Stomach smooth muscle (tissue), 2 donors: ENCODE measurements around the gene TPPP.

Experiments
- H3K27ac ChIP-seq: one replicate; pipeline ENCODE4 v1.7.0; 2013; ENCODE audit warnings: mild to moderate bottlenecking, low read length, inconsistent platforms
- H3K27me3 ChIP-seq, 2 donors: one replicate each; pipeline ENCODE4 v1.7.0; 2013; ENCODE audit warnings: low read length in 2 of 2; ENCODE audit not compliant: insufficient read depth in 2 of 2, control insufficient read depth in 1 of 2
- H3K36me3 ChIP-seq, 2 donors: one replicate each; pipeline ENCODE4 v1.7.0; 2013; ENCODE audit warnings: low read length in 2 of 2; ENCODE audit not compliant: control insufficient read depth in 2 of 2, insufficient read depth in 2 of 2
- H3K4me1 ChIP-seq: one replicate; pipeline ENCODE4 v1.7.0; 2013; ENCODE audit warnings: low read length; ENCODE audit not compliant: control insufficient read depth, insufficient read depth
- H3K4me3 ChIP-seq, 2 donors: one replicate each; pipeline ENCODE4 v1.7.0; 2013; ENCODE audit warnings: low read length in 2 of 2
- H3K9ac ChIP-seq, 2 donors: one replicate each; pipeline ENCODE4 v1.7.0; 2013; ENCODE audit warnings: low read length in 2 of 2, mild to moderate bottlenecking in 1 of 2
- H3K9me3 ChIP-seq, 2 donors: one replicate each; pipeline ENCODE4 v1.7.0; 2013; ENCODE audit warnings: low read length in 2 of 2; ENCODE audit not compliant: control insufficient read depth in 2 of 2
- donor health status: healthy.
- donor health status: Pancreatic carcinoma.

Gene TPPP

DNA sequence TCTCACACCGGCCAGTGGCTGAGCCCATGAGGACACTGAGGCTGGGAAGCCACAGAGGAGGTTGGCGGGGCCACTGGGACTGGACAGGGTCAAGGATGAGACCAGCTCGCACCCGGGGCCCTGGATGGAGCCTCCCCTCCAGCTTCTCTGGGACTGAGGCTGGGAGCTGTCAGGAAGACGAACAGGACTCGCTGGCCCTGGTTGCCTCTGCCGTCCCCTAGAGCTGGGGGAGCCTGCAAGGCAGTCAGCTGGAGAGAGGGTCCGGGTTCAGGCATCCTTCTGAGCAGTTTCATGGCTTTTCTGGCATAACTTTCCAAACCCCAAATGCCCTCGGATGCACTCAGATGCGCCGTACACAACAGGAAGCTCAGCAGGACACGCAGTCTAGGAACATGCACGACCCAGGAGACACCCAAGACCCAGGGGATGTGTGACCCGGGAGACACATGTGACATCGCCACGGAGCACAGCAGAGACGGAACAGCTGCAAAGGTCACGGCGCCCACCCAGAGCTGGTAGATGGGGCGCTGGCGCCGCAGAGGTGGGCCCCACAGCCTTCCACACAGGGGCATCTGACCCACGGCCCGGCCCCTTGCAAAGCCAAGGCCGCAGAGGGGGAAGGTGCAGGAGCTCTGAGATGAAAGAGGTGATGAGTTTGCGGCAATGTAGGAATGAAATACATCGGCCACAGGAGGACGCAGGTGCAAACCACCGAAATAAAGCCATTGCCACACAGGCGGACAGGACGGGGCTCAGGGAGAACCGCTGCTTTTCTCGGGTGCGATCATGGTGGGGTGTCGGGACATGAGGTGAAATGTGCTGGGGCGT lies 17.1 kb downstream of the TPPP start:
- H3K36me3 ChIP-seq: peaks cover 5% of the 10 kb centered on the region in 2 donors
- H3K4me3 ChIP-seq: no peak overlapping the region
- no peaks in the 10 kb centered on the region for H3K9me3 ChIP-seq
- no peak overlapping the region for H3K27ac ChIP-seq
- H3K27me3 ChIP-seq: no peaks in the 10 kb centered on the region
- no peak overlapping the region for H3K9ac ChIP-seq
- H3K4me1 ChIP-seq: peaks cover 72% of the 10 kb centered on the region

DNA sequence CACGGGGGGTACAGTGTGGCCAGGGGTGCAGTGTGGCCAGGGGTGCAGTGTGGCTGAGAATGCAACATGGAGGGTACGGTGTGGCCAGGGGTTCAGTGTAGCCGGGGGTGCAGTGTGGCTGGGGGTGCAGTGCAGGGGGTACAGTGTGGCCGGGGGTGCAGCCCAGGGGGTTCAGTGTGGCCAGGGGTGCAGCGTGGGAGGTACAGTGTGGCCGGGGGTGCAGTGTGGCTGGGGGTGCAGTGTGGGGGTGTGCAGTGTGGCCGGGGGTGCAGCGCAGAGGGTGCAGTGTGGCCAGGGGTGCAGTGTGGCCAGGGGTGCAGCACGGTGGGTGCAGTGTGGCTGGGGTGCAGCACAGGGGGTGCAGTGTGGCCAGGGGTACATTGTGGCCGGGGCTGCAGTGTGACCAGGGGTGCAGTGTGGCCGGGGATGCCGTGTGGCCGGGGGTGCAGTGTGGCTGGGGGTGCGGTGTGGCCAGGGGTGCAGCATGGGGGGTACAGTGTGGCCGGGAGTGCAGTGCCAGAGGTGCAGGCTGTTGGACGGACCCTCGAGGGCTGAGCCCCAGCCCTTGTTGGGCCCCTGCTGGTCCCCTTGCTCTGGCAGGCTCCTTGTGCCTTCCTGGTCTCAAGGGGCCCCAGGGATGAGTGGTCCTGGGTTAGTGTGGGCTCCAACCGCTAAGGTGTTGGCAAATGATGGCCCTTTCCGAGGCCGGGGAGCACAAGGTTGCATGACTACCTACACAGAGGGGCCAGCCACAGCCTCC lies 17.9 kb downstream of the TPPP start:
- Histone ChIP-seq H3K27ac (peak overlapping the region; percentile 66), H3K9me3 (no peaks in the 10 kb centered on the region), H3K4me3 (no peak overlapping the region), H3K27me3 (no peaks in the 10 kb centered on the region), H3K9ac (no peak overlapping the region), H3K36me3 (peaks cover 5% of the 10 kb centered on the region in 2 donors), H3K4me1 (peaks cover 74% of the 10 kb centered on the region)

DNA sequence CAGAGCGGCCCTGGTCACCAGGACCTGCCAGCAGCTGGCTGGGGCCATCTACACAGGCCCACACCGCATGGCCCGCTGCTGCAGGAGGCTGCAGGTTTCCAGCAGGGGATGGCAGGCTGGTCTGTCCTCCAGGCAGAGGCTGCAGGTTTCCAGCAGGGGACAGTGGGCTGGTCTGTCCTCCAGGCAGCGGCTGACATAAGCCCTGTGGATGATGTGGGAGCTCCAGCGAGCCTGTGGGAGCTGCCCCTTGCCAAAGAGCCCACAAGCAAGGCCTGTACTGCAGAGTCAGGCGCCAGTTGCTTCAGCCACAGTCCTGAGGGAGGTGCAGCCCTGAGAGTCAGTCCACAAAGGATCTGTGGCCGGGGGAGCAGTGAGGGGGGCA lies 18.5 kb downstream of the TPPP start:
- no peak overlapping the region for H3K9ac ChIP-seq
- H3K36me3 ChIP-seq: peaks cover 5% of the 10 kb centered on the region in 2 donors
- H3K9me3 ChIP-seq: no peaks in the 10 kb centered on the region
- H3K4me3 ChIP-seq: peak overlapping the region in 1 of 2 donors; percentile 49
- peaks cover 78% of the 10 kb centered on the region for H3K4me1 ChIP-seq
- no peaks in the 10 kb centered on the region for H3K27me3 ChIP-seq
- H3K27ac ChIP-seq: peak overlapping the region; percentile 66

DNA sequence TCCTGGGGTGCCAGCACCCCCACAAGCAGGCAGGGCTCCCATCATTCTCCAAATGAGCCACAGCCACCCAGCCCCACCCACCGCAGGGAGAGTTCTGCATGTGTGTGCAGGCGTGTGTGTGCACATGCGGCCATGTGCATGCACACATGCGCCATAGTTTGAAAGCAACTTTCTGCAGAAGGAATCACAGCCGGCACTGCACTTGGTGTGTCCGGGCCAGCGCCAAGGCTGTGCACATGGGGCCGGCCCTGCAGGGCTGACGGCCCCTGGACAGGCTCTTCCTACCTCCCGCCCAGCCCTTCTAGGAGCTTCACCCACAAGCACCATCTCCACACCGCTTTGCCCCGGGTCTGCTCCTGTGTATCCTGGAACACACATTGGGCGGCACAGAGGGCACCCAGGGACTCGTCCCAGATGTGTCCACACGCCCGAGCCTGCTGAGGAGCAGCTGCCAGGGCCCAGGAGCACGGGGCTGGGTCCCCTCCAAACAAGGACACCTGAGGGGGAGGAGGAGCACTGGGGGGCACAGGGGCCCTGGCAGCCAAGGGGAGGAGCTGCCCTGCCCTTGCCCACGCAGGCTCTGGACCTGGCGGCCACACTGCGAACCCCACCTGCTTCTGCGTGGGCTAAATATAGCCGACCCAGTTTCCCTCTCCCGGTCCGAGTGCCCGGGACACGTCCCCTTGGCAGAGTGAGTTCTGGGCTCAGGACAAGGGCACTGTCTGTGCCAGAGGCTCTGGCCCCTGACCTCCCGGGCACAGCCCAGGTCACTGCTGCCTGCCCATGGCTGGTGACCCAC lies 19.1 kb downstream of the TPPP start:
- Histone ChIP-seq H3K4me3 (peak overlapping the region; percentile 30 to 49), H3K9ac (no peak overlapping the region), H3K36me3 (peaks cover 5% of the 10 kb centered on the region in 2 donors), H3K9me3 (no peaks in the 10 kb centered on the region), H3K4me1 (peaks cover 84% of the 10 kb centered on the region), H3K27ac (peak overlapping the region; percentile 66), H3K27me3 (no peaks in the 10 kb centered on the region)

DNA sequence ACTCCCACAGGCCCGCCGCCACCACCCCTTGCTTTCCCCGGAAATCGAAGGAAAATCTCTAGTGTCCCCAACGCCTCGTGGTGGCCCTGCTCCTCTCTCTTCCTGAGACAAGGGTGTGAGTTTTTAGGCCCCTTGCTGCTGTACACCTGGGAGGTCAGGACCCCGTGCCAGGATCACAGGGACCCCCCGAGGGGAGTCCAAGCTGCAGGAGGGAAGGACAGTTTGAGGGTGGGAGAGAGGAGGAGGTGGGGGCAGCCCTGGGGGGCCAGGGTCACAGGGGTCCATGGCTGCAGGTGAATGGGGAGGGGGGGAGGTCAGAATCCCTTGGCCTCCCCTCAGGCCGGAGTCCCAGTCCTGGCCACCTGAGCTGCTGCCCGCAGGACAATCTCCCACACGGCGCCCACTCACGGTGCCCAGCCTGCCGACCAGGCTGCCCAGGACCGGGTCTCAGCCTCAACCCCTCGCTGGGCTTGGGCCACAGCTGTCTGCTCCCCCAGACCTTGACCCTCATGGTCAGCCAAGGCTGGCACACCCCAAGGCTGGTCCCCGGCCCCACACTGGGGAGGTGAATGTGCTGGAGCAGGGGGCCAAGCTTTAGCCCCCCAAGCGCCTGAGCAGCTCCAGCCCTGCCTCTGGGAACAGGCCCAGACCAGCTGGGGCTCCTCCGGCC lies 19.9 kb downstream of the TPPP start:
- no peaks in the 10 kb centered on the region for H3K9me3 ChIP-seq
- peaks cover 89% of the 10 kb centered on the region for H3K4me1 ChIP-seq
- H3K36me3 ChIP-seq: peaks cover 5% of the 10 kb centered on the region in 2 donors
- H3K9ac ChIP-seq: peak overlapping the region in 1 of 2 donors; percentile 29
- H3K27ac ChIP-seq: peak overlapping the region; percentile 66
- peak overlapping the region; percentile 26 to 69 for H3K4me3 ChIP-seq
- no peaks in the 10 kb centered on the region for H3K27me3 ChIP-seq

DNA sequence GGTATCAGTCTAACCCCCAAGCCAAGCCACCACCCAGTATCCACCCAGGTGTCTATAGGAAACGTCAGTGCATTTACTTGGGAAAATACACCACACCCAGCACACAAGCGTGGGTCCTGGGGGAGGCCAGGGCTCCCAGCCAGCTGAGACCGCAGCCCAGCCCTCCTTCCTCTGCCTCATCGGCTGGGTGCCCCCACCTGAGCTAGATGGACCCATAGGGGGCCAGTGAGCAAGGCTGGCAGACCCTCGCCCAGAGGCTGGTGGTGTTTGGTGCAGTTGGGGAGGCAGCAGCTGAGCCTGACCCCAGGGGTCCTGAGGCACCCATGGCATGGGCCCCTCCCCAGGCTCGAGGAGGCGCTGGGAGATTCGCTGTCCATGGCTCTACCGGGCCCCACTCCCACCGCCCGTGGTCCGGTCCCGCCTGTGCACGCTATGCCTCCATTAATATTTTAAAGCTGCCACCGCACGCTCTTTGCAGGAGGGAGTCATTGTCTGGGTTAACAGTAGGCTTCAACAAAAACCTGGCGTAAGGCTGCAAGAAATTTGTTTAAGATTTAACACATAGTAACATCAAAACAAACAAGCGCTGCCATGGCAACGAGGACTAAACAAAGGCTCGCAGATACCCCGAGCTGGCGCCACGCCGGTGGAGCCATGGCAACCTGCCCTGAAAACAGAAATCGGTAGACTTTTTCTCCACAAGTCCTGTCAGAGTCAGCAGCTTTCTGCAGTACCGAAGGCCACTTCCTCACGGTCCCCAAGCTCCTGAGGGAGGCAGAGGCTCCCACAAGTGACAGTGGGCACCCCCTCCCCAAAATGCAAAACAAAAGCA lies 20.6 kb downstream of the TPPP start:
- Histone ChIP-seq H3K27ac (peak overlapping the region; percentile 66), H3K4me1 (peaks cover 87% of the 10 kb centered on the region), H3K4me3 (peak overlapping the region; percentile 26 to 69), H3K27me3 (no peaks in the 10 kb centered on the region), H3K36me3 (peaks cover 5% of the 10 kb centered on the region in 2 donors), H3K9me3 (no peaks in the 10 kb centered on the region), H3K9ac (peak overlapping the region in 1 of 2 donors; percentile 42)

DNA sequence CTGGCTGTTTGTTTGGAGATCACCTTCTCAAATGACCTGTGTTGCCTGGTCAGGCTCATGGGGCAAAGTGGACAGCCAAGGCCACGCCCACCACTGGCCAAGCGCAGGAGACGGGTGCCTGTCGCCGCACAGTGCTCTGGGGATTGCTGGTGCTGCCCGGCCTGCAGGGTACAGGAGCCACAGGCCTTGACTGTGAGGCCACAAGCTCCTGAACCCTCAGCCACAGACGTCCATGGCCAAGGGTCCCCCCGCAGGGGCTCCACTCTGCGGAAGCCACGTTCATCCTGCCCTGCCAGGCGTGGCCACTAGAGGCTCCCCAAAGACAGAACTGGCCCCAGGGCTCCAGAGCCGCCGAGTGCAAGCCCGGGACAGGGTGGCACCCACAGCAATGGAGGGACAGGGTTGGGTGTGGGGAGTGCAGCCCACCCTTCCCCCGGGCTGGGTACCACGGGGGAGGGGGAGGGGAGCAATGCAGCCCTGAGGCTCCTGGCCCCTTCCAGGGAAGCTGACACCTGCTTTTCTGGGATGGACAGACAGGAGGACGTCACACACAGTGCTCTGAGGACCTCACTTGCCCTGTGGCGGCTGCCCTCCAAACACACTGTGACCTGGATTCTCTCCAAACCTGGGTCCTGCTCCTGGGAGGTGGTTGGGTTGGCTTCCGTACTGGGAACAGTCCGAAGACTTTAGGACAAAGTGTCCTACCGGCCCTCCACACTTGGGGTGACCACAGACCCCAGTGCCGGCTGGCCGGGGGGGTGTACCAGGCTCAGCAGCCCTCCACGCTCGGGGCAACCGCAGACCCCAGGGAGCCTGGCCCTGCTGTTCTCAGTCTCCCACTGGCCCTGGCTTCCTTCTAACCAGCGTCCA lies 21.5 kb downstream of the TPPP start:
- Histone ChIP-seq H3K36me3 (peaks cover 2 to 5% of the 10 kb centered on the region in 2 donors), H3K27ac (peak overlapping the region; percentile 66), H3K4me1 (peaks cover 89% of the 10 kb centered on the region), H3K4me3 (peak overlapping the region; percentile 26 to 69), H3K9ac (no peak overlapping the region), H3K27me3 (no peaks in the 10 kb centered on the region), H3K9me3 (no peaks in the 10 kb centered on the region)

DNA sequence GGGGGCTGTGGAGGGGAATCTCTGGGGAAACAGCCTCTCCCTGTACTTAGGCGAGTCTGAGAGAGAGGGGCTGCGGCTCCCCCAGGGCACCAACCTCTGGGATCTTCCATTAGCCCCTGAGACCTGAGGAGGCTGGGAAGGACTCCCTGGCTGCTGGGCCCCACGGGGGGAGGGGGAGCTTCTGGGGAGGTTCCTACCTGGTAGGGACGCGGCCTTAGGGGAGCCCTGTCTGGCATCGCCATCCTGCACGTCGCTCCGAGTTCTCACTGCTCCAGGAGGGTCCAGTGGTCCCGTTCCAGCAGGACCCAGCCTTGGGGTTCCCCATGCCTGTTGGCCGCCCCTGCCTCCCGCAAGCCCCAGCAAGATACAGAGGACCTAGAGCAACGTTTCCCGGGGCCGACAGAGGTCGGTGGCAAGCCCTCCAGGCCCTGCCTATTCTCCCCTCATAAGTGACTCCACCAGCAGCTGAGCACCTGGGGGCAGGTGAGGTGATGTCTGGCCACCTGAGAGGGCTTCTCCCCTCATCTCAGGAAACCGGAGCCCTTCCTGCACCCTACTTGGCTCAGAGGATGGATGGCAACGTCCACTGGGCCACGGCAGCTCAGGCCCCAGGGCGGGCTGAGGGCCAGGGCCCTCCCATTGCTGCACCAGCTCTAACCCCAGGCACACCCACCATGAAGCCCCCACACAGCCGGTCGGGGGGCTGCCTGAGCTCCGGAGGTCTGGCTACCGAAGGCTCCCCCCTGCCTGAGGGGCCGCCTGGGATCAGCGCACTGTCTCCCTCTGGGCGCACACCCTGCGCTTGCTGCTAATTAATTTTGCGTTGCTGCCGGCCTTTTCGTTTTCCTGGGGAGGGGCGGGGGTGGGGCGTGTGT lies 22.5 kb downstream of the TPPP start:
- peak overlapping the region; percentile 66 for H3K27ac ChIP-seq
- no peaks in the 10 kb centered on the region for H3K36me3 ChIP-seq
- H3K27me3 ChIP-seq: no peaks in the 10 kb centered on the region
- no peak overlapping the region for H3K9ac ChIP-seq
- H3K9me3 ChIP-seq: no peaks in the 10 kb centered on the region
- peaks cover 79% of the 10 kb centered on the region for H3K4me1 ChIP-seq
- H3K4me3 ChIP-seq: no peak overlapping the region
